Measurements from ENCODE around the gene LZTR1. TPM values are rescaled to one million over a fixed set of nuclear protein-coding genes. Genes with fewer than 3 reads are reported as not detected.

LZTR1 gene
- total and polyA plus RNA-seq, 4 donors, result 11.3 to 83.9 (median 70.4) TPM

DNA sequence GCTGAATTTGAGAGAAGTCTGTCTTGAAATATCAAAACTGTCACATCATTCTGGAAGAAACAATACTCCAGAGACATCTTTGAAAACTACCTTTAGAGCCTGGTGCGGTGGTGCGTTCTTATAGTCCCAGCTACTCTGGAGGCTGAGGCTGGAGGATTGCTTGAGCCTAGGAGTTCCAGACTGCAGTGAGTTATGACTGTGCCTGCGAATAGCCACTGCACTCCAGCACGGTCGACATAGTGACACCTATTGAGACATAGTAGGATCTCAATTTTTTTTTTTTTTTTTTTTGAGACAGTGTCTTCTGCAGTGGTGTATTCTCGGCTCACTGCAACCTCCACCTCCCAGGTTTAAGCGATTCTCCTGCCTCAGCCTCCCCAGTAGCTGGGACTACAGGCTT is 26.5 kb upstream of the LZTR1 start:
- Histone ChIP-seq H3K36me3 (ENCODE audit: control insufficient read depth in 1 of 2, insufficient read depth in 2 of 2, low read length in 1 of 2) (peaks cover 0 to 1% of the 10 kb centered on the region in 2 donors), H3K27ac (ENCODE audit: low read depth in 1 of 2, low read length in 2 of 2) (no peak overlapping the region), H3K4me3 (ENCODE audit: low read length in 2 of 2) (no peak overlapping the region), H3K27me3 (ENCODE audit: control insufficient read depth in 1 of 2, insufficient read depth in 2 of 2, low read length in 1 of 2) (no peaks in the 10 kb centered on the region), H3K9me3 (ENCODE audit: control insufficient read depth, low read length) (no peaks in the 10 kb centered on the region), H3K4me1 (ENCODE audit: control insufficient read depth in 1 of 2, insufficient read depth in 2 of 2, low read length in 2 of 2) (no peaks in the 10 kb centered on the region)
- DNase-seq, result no peak
- ATAC-seq (ENCODE audit: low FRiP score), result no peak
- 90 to 91% methylated on average over 7 of the region's 7 CpGs for WGBS, 2 donors
- intact Hi-C loops (cut with DNase I), result no loop called here

GRCh38 chr22:20956258-20957101 is 25.6 kb upstream of the LZTR1 start:
- 40 to 44% methylated on average over 27 of the region's 27 CpGs for WGBS, 2 donors
- intact Hi-C loops (cut with DNase I), result no loop called here

DNA sequence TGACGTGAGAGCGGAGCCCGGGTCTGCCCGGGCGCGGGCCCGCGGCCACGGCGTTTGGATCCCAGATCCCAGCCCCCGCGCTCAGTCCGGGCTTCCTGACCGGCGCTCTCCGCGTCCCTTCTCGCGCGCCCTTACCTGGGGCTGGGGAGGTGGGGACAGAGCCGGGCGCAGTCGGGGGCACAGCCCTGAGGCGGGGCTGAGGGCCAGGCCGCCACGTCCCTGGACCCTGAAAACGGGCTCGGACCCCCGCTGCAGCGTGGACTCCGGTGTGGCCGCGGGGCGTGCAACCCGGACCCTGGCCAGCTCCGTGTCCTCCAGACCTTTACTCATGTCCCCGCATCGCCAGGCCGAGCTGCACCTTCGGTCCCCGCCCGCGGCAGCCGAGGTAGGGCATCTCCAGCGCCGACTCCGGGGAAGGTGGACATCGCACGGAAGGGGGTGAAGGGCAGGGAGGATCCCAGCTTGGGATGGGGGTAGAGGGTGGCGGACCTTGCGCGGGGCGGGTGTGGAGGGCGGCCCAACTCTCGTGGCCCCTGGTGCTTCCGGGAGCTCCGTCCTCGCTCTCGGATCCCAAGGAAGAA is 24.9 kb upstream of the LZTR1 start:
- H3K27me3 ChIP-seq (ENCODE audit: control insufficient read depth in 1 of 2, insufficient read depth in 2 of 2, low read length in 1 of 2), result no peaks in the 10 kb centered on the region
- intact Hi-C loops (cut with DNase I), result no loop called here
- 0 to 1% methylated on average over 52 to 59 of the region's 59 CpGs for WGBS, 2 donors
- H3K36me3 ChIP-seq (ENCODE audit: control insufficient read depth in 1 of 2, insufficient read depth in 2 of 2, low read length in 1 of 2), result no peaks in the 10 kb centered on the region
- ATAC-seq (ENCODE audit: low FRiP score) (peak; percentile 65), DNase-seq (no peak)
- no peaks in the 10 kb centered on the region for H3K4me1 ChIP-seq (ENCODE audit: control insufficient read depth in 1 of 2, insufficient read depth in 2 of 2, low read length in 2 of 2)
- peak overlapping the region; percentile 22 to 44 for H3K4me3 ChIP-seq (ENCODE audit: low read length in 2 of 2)
- no peaks in the 10 kb centered on the region for H3K9me3 ChIP-seq (ENCODE audit: control insufficient read depth, low read length)
- no peak overlapping the region for H3K27ac ChIP-seq (ENCODE audit: low read depth in 1 of 2, low read length in 2 of 2)

More at GRCh38 chr22:20956258-20957101, 25.6 kb upstream of the LZTR1 start:
- ATAC-seq (ENCODE audit: low FRiP score), result no peak
- Histone ChIP-seq H3K36me3 (ENCODE audit: control insufficient read depth in 1 of 2, insufficient read depth in 2 of 2, low read length in 1 of 2) (no peaks in the 10 kb centered on the region), H3K27ac (ENCODE audit: low read depth in 1 of 2, low read length in 2 of 2) (no peak overlapping the region), H3K9me3 (ENCODE audit: control insufficient read depth, low read length) (no peaks in the 10 kb centered on the region), H3K4me1 (ENCODE audit: control insufficient read depth in 1 of 2, insufficient read depth in 2 of 2, low read length in 2 of 2) (no peaks in the 10 kb centered on the region), H3K4me3 (ENCODE audit: low read length in 2 of 2) (no peak overlapping the region), H3K27me3 (ENCODE audit: control insufficient read depth in 1 of 2, insufficient read depth in 2 of 2, low read length in 1 of 2) (no peaks in the 10 kb centered on the region)
- no peak for DNase-seq

GRCh38 chr22:20957683-20958431 is 24.2 kb upstream of the LZTR1 start:
- no peaks in the 10 kb centered on the region for H3K4me1 ChIP-seq (ENCODE audit: control insufficient read depth in 1 of 2, insufficient read depth in 2 of 2, low read length in 2 of 2)
- peak overlapping the region; percentile 22 to 44 for H3K4me3 ChIP-seq (ENCODE audit: low read length in 2 of 2)
- intact Hi-C loops (cut with DNase I), result no loop called here
- no peak overlapping the region for H3K27ac ChIP-seq (ENCODE audit: low read depth in 1 of 2, low read length in 2 of 2)
- no peaks in the 10 kb centered on the region for H3K36me3 ChIP-seq (ENCODE audit: control insufficient read depth in 1 of 2, insufficient read depth in 2 of 2, low read length in 1 of 2)
- H3K9me3 ChIP-seq (ENCODE audit: control insufficient read depth, low read length), result no peaks in the 10 kb centered on the region
- no peak for DNase-seq
- peak; percentile 68 for ATAC-seq (ENCODE audit: low FRiP score)
- H3K27me3 ChIP-seq (ENCODE audit: control insufficient read depth in 1 of 2, insufficient read depth in 2 of 2, low read length in 1 of 2), result no peaks in the 10 kb centered on the region
- 1 to 2% methylated on average over 18 to 32 of the region's 32 CpGs for WGBS, 2 donors

GRCh38 chr22:20959578-20960461 is 22.3 kb upstream of the LZTR1 start:
- no peak overlapping the region for H3K4me3 ChIP-seq (ENCODE audit: low read length in 2 of 2)
- 89 to 94% methylated on average over 20 of the region's 20 CpGs for WGBS, 2 donors
- no peaks in the 10 kb centered on the region for H3K27me3 ChIP-seq (ENCODE audit: control insufficient read depth in 1 of 2, insufficient read depth in 2 of 2, low read length in 1 of 2)
- DNase-seq, result no peak
- no peaks in the 10 kb centered on the region for H3K9me3 ChIP-seq (ENCODE audit: control insufficient read depth, low read length)
- H3K4me1 ChIP-seq (ENCODE audit: control insufficient read depth in 1 of 2, insufficient read depth in 2 of 2, low read length in 2 of 2), result no peaks in the 10 kb centered on the region
- H3K27ac ChIP-seq (ENCODE audit: low read depth in 1 of 2, low read length in 2 of 2), result no peak overlapping the region
- no peak for ATAC-seq (ENCODE audit: low FRiP score)
- no peaks in the 10 kb centered on the region for H3K36me3 ChIP-seq (ENCODE audit: control insufficient read depth in 1 of 2, insufficient read depth in 2 of 2, low read length in 1 of 2)
- intact Hi-C loops (cut with DNase I), result no loop called here

GRCh38 chr22:20960609-20961008 is 21.5 kb upstream of the LZTR1 start:
- H3K27me3 ChIP-seq (ENCODE audit: control insufficient read depth in 1 of 2, insufficient read depth in 2 of 2, low read length in 1 of 2), result no peaks in the 10 kb centered on the region
- 91 to 92% methylated on average over 4 of the region's 4 CpGs for WGBS, 2 donors
- no peaks in the 10 kb centered on the region for H3K9me3 ChIP-seq (ENCODE audit: control insufficient read depth, low read length)
- no peak for ATAC-seq (ENCODE audit: low FRiP score)
- DNase-seq, result no peak
- intact Hi-C loops (cut with DNase I), result no loop called here
- no peaks in the 10 kb centered on the region for H3K4me1 ChIP-seq (ENCODE audit: control insufficient read depth in 1 of 2, insufficient read depth in 2 of 2, low read length in 2 of 2)
- H3K4me3 ChIP-seq (ENCODE audit: low read length in 2 of 2), result no peak overlapping the region
- H3K27ac ChIP-seq (ENCODE audit: low read depth in 1 of 2, low read length in 2 of 2), result no peak overlapping the region
- no peaks in the 10 kb centered on the region for H3K36me3 ChIP-seq (ENCODE audit: control insufficient read depth in 1 of 2, insufficient read depth in 2 of 2, low read length in 1 of 2)

- no peaks in the 10 kb centered on the region for H3K27me3 ChIP-seq (ENCODE audit: control insufficient read depth in 1 of 2, insufficient read depth in 2 of 2, low read length in 1 of 2)
- H3K27ac ChIP-seq (ENCODE audit: low read depth in 1 of 2, low read length in 2 of 2), result no peak overlapping the region
- no peaks in the 10 kb centered on the region for H3K36me3 ChIP-seq (ENCODE audit: control insufficient read depth in 1 of 2, insufficient read depth in 2 of 2, low read length in 1 of 2)
- ATAC-seq (ENCODE audit: low FRiP score) (no peak), DNase-seq (no peak)
- 93 to 97% methylated on average over 6 of the region's 6 CpGs for WGBS, 2 donors
- H3K4me1 ChIP-seq (ENCODE audit: control insufficient read depth in 1 of 2, insufficient read depth in 2 of 2, low read length in 2 of 2), result no peaks in the 10 kb centered on the region
- H3K4me3 ChIP-seq (ENCODE audit: low read length in 2 of 2), result no peak overlapping the region
- no peaks in the 10 kb centered on the region for H3K9me3 ChIP-seq (ENCODE audit: control insufficient read depth, low read length)
- intact Hi-C loops (cut with DNase I), result no loop called here
Measured at GRCh38 chr22:20962491-20962945, 19.6 kb upstream of the LZTR1 start.

All from aorta (tissue), 5 donors.